Psoas muscle (tissue), 8 donors: ENCODE results near the gene MSMB. TPM values are rescaled to one million over a fixed set of nuclear protein-coding genes. Genes with fewer than 3 reads are reported as not detected.
"Not testable (repeated sequence)": the region's sequence is repeated elsewhere in the genome, so short reads cannot be mapped to it uniquely, and the experiment has no call there.

ENCODE experiments used
- ATAC-seq, 4 donors: fragments of 200-7000 bp; cut with Tn5 transposase; one replicate each; pipeline ENCODE4 v1.9.1; 2020; ENCODE audit warnings: moderate library complexity in 3 of 4, mild to moderate bottlenecking in 2 of 4
- DNase-seq, 2 donors: peaks; one replicate each; pipeline ENCODE4 v3.0.0-alpha.2; 2020
- H3K27ac ChIP-seq: fragments of 200-600 bp; one replicate; pipeline ENCODE4 v1.8.0; 2022
- H3K27me3 ChIP-seq, 3 donors: fragments of 200-600 bp in 1 of 3; one replicate each; pipeline versions ENCODE4 v1.6.1 to v1.8.0; 2013 to 2022; ENCODE audit warnings: low read length in 2 of 3, mild to moderate bottlenecking in 2 of 3, moderate library complexity in 1 of 3; ENCODE audit not compliant: insufficient read depth in 3 of 3
- H3K36me3 ChIP-seq, 2 donors: fragments of 200-600 bp in 1 of 2; one replicate each; pipeline versions ENCODE4 v1.6.1 to v1.8.0; 2013 to 2022; ENCODE audit warnings: low read depth in 1 of 2, mild to moderate bottlenecking in 1 of 2, moderate library complexity in 1 of 2; ENCODE audit not compliant: insufficient read depth in 1 of 2
- H3K4me1 ChIP-seq: fragments of 200-600 bp; one replicate; pipeline ENCODE4 v1.8.0; 2022
- H3K4me3 ChIP-seq: fragments of 200-600 bp; one replicate; pipeline ENCODE4 v1.8.0; 2022; ENCODE audit warnings: mild to moderate bottlenecking
- H3K9me3 ChIP-seq: fragments of 200-600 bp; one replicate; pipeline ENCODE4 v1.8.0; 2022
- WGBS, 3 donors: extraction: QIAGEN DNeasy Blood & Tissue Kit; methylation state at CpG; one replicate each; pipeline versions ENCODE4 v1.1.6 to v1.1.7; 2013; 5-methylcytosine and 5-hydroxymethylcytosine counted together
- intact Hi-C, 2 donors: fragments of 100-400 bp; cut with DNase I; formaldehyde crosslinking; loops; one replicate each; pipeline versions ENCODE4 v1.11.0 to v1.14.2; 2022
- polyA plus RNA-seq, 3 donors: library from polyadenylated mRNA; stranded (reverse); fragments of 200-250 nt; gene quantifications; one replicate each; pipeline ENCODE4 v1.2.3, GENCODE V29; 2013
- total RNA-seq, 4 donors: library from RNA; stranded (reverse); fragmentation: NEBNext Ultra II Directional in 2 of 4; extraction: Animal tissue kit (Norgen Biotek cat#: 25700) in 2 of 4; gene quantifications; one replicate each; pipeline versions ENCODE4 v1.2.1 to v1.2.4, GENCODE V29; 2021 to 2023
- TF ChIP-seq, protein P1 (sequence below): fragments of 200-600 bp; IDR thresholded peaks from one replicate; pipeline ENCODE4 v1.8.0; 2022; ENCODE audit warnings: antibody characterized with exemption
- donor health status: healthy with polysubstance abuse.
- donor health status: DM: no; HTN: no; CAD: no; lungs with moderate emphysema.
- donor health status: Bipolar disorder and iron deficiency.
- donor health status: healthy.
- donor health status: DM: yes; HTN: yes; CAD: no.
- donor health status: DM: no; HTN: no; CAD: no.
- donor health status: DM: no; HTN: no; CAD: no.
- donor health status: DM: yes; HTN: yes; CAD: no.

The MSMB gene
- total and polyA plus RNA-seq, 7 donors = not detected

DNA sequence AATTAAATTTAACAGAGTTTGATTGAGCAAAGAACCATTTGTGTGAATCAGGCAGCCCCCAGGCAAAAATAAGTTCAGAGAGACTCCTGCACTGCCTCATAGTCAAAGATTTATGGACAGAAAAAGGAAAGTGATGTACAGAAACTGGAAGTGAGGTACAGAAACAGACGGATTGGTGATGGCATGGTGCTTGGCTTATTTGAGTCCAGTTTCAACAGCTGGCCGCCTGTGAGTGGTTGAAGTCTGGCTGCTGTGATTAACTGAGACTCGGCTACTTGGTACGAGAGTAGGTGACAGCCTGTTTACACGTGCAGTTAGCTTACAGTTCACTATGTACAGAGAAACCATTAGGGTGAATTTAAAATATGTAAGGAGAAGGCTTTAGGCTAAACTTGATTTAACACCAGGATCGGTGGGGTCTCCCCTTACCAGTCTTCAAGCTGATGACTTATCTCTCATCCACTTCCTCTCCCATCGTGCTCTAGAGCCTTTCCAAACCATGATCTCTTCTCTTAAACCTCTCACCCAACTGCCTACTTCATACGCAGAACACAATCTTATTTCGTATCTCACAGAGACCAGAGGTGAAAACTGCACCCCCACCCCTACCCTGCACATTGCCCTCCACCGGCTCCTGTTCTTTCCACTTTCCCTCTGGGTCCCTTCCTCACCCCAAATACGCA, 5.0 kb upstream of the MSMB start:
- DNase-seq (no peak), ATAC-seq (no peak)
- 38 to 51% (median 40%) methylated on average over 11 of the region's 11 CpGs for WGBS, 3 donors
- Histone ChIP-seq H3K27ac (no peak overlapping the region), H3K4me3 (no peak overlapping the region), H3K36me3 (no peaks in the 10 kb centered on the region), H3K4me1 (no peaks in the 10 kb centered on the region), H3K27me3 (peaks cover 0 to 5% (median 0%) of the 10 kb centered on the region in 3 donors), H3K9me3 (no peaks in the 10 kb centered on the region)
- intact Hi-C loops = no loop called here
- TF ChIP-seq, protein P1, sequence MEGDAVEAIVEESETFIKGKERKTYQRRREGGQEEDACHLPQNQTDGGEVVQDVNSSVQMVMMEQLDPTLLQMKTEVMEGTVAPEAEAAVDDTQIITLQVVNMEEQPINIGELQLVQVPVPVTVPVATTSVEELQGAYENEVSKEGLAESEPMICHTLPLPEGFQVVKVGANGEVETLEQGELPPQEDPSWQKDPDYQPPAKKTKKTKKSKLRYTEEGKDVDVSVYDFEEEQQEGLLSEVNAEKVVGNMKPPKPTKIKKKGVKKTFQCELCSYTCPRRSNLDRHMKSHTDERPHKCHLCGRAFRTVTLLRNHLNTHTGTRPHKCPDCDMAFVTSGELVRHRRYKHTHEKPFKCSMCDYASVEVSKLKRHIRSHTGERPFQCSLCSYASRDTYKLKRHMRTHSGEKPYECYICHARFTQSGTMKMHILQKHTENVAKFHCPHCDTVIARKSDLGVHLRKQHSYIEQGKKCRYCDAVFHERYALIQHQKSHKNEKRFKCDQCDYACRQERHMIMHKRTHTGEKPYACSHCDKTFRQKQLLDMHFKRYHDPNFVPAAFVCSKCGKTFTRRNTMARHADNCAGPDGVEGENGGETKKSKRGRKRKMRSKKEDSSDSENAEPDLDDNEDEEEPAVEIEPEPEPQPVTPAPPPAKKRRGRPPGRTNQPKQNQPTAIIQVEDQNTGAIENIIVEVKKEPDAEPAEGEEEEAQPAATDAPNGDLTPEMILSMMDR = no peak

DNA sequence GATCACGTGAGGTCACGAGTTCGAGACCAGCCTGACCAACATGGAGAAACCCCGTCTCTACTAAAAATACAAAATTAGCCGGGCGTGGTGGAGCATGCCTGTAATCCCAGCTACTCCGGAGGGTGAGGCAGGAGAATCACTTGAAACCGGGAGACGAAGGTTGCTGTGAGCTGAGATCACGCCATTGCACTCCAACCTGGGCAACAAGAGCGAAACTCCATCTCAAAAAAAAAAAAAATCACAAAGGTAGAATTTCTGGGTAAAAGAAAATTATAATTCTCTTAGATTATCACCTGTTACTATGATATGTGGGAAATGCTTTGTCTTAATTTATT, 3.4 kb upstream of the MSMB start:
- 94 to 97% (median 96%) methylated on average over 11 of the region's 11 CpGs for WGBS, 3 donors
- ATAC-seq, H3K27me3 ChIP-seq, H3K27ac ChIP-seq, H3K9me3 ChIP-seq, H3K4me3 ChIP-seq, H3K4me1 ChIP-seq, intact Hi-C loops, DNase-seq, H3K36me3 ChIP-seq: not testable (repeated sequence)

DNA sequence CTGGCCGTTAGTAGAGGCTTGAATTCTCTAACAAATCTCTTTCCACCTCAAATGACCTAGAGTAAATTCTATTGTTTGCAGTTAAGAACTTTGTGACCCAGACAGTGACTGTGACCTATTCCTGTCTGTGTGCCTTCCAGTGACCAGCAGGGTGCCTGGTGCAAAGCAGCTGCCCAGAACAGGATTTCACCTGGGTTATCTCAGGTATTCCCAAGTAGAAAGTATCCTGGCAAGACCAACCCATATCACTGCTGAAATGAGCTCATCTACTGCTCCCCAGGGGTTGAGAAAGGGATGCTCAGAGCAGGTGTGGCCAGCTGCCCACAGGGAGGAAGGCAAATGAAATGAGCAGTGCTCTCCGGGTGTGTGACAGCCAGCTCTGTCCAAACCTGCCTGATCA, 2.1 kb upstream of the MSMB start:
- no peak overlapping the region for H3K4me3 ChIP-seq
- H3K9me3 ChIP-seq = no peaks in the 10 kb centered on the region
- no peak overlapping the region for H3K27ac ChIP-seq
- DNase-seq = no peak
- intact Hi-C loops = no loop called here
- no peaks in the 10 kb centered on the region for H3K4me1 ChIP-seq
- 17 to 24% (median 21%) methylated on average over 2 of the region's 2 CpGs for WGBS, 3 donors
- ATAC-seq = no peak
- peaks cover 0 to 10% (median 0%) of the 10 kb centered on the region in 3 donors for H3K27me3 ChIP-seq
- TF ChIP-seq, protein P1 = no peak
- H3K36me3 ChIP-seq = no peaks in the 10 kb centered on the region

DNA sequence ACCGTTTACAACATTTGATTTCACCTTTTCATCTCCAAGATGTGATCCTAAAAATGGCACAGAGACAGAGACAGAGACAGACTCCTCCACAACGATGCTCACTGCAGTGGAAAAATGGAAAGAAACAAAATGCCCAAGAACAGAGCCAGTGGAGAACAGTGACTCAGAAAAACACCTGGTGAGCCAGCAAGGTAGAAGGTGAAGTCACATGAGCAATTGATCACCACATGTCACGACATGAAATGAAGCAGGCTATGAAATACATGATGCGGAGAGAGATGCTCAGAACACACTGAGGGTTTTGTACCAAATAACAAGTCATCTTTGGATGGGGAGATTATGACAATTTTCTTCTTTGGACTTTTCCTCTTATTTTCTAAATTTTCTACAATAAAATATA, 3.5 kb downstream of the MSMB start:
- WGBS, 3 donors = 58 to 67% (median 61%) methylated on average over 4 of the region's 4 CpGs
- no peak overlapping the region for H3K4me3 ChIP-seq
- no peaks in the 10 kb centered on the region for H3K36me3 ChIP-seq
- DNase-seq (no peak), ATAC-seq (no peak)
- no peaks in the 10 kb centered on the region for H3K9me3 ChIP-seq
- no peak overlapping the region for H3K27ac ChIP-seq
- intact Hi-C loops = no loop called here
- peaks cover 0 to 12% (median 0%) of the 10 kb centered on the region in 3 donors for H3K27me3 ChIP-seq
- no peaks in the 10 kb centered on the region for H3K4me1 ChIP-seq
- TF ChIP-seq, protein P1 = no peak

DNA sequence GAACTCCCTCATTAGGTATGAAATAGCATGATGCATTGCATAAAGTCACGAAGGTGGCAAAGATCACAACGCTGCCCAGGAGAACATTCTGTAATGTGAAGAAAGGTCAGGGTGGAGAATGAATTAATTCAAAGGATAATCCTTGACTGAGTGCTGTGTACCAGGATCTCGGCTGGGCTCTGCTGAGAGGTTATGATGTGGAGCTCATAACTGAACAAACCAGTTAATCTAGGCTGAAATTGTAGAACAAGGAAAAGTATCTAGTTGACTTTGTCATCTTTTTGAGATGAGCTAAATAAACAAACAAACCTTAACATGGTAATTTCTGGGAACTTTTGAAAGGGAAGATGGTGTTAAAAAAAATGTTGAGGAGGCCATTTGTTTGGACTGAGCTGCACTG, 6.1 kb downstream of the MSMB start:
- H3K9me3 ChIP-seq = no peaks in the 10 kb centered on the region
- intact Hi-C loops = no loop called here
- 78 to 86% (median 81%) methylated on average over 3 of the region's 3 CpGs for WGBS, 3 donors
- H3K4me3 ChIP-seq = no peak overlapping the region
- no peaks in the 10 kb centered on the region for H3K36me3 ChIP-seq
- ATAC-seq (no peak), DNase-seq (no peak)
- peaks cover 0 to 12% (median 0%) of the 10 kb centered on the region in 3 donors for H3K27me3 ChIP-seq
- TF ChIP-seq, protein P1 = no peak
- H3K27ac ChIP-seq = no peak overlapping the region
- no peaks in the 10 kb centered on the region for H3K4me1 ChIP-seq
